SK-N-SH treated with all-trans-retinoic acid at 6 μM for 48 hours (cell line): Measurements from ENCODE around the gene FBLN7.

ENCODE experiments used
- ATAC-seq: fragments of 200-7000 bp; cut with Tn5 transposase; 3 replicates; pipeline ENCODE4 v1.9.1; 2020; ENCODE audit warnings: mild to moderate bottlenecking, moderate library complexity
- ARNTL ChIP-seq: fragments of 450-650 bp; formaldehyde crosslinking; IDR thresholded peaks from 2 replicates; pipeline ENCODE4 v1.5.0; 2020; ENCODE audit warnings: low read depth, mild to moderate bottlenecking, moderate library complexity, borderline replicate concordance
- BACH2 ChIP-seq: fragments of 250-450 bp; sonication (Bioruptor Pico); IDR thresholded peaks from 2 replicates; pipeline ENCODE4 v1.9.0; 2021; ENCODE audit warnings: mild to moderate bottlenecking, borderline replicate concordance
- CREB5 ChIP-seq: fragments of 250-450 bp; sonication (Bioruptor Pico); IDR thresholded peaks from 2 replicates; pipeline ENCODE4 v1.5.1; 2020; ENCODE audit warnings: low read depth, mild to moderate bottlenecking, moderate library complexity
- CSRNP3 ChIP-seq: fragments of 250-450 bp; sonication (Bioruptor Pico); IDR thresholded peaks from 2 replicates; pipeline ENCODE4 v1.5.1; 2021; ENCODE audit warnings: mild to moderate bottlenecking, moderate library complexity
- ESRRG ChIP-seq: fragments of 250-450 bp; sonication (Bioruptor Pico); IDR thresholded peaks from 2 replicates; pipeline ENCODE4 v1.6.1; 2021; ENCODE audit warnings: mild to moderate bottlenecking
- GLIS3 ChIP-seq: fragments of 250-450 bp; sonication (Bioruptor Pico); IDR thresholded peaks from 2 replicates; pipeline ENCODE4 v1.5.0; 2020; ENCODE audit warnings: mild to moderate bottlenecking, moderate library complexity
- ISL1 ChIP-seq: fragments of 250-450 bp; sonication (Bioruptor Pico); IDR thresholded peaks from 2 replicates; pipeline ENCODE4 v2.1.2; 2022; ENCODE audit warnings: mild to moderate bottlenecking, moderate library complexity
- PATZ1 ChIP-seq: fragments of 250-450 bp; sonication (Bioruptor Pico); IDR thresholded peaks from 2 replicates; pipeline ENCODE4 v1.8.0; 2020; ENCODE audit warnings: mild to moderate bottlenecking, moderate library complexity, borderline replicate concordance
- RARB ChIP-seq: fragments of 250-450 bp; sonication (Bioruptor Pico); IDR thresholded peaks from 2 replicates; pipeline ENCODE4 v1.8.0; 2021; ENCODE audit warnings: mild to moderate bottlenecking, moderate library complexity
- TCF4 ChIP-seq: fragments of 250-450 bp; sonication (Bioruptor Pico); IDR thresholded peaks from 2 replicates; pipeline ENCODE4 v1.8.0; 2021; ENCODE audit warnings: mild to moderate bottlenecking, moderate library complexity, borderline replicate concordance
- TOX ChIP-seq: fragments of 250-450 bp; sonication (Bioruptor Pico); IDR thresholded peaks from 2 replicates; pipeline ENCODE4 v1.8.0; 2021; ENCODE audit warnings: mild to moderate bottlenecking, moderate library complexity, borderline replicate concordance
- TSHZ2 ChIP-seq: fragments of 250-450 bp; sonication (Bioruptor Pico); IDR thresholded peaks from 2 replicates; pipeline ENCODE4 v1.5.0; 2020; ENCODE audit warnings: mild to moderate bottlenecking, moderate library complexity
- ZC3H10 ChIP-seq: fragments of 250-450 bp; sonication (Bioruptor Pico); IDR thresholded peaks from 2 replicates; pipeline ENCODE4 v1.5.1; 2021; ENCODE audit warnings: mild to moderate bottlenecking, moderate library complexity
- ZFP3 ChIP-seq: fragments of 250-450 bp; sonication (Bioruptor Pico); IDR thresholded peaks from 2 replicates; pipeline ENCODE4 v1.5.0; 2020; ENCODE audit warnings: mild to moderate bottlenecking, moderate library complexity
- ZFP30 ChIP-seq: fragments of 450-650 bp; formaldehyde crosslinking; IDR thresholded peaks from 2 replicates; pipeline ENCODE4 v1.5.0; 2022; ENCODE audit warnings: mild to moderate bottlenecking, moderate library complexity
- ZNF565 ChIP-seq: fragments of 450-650 bp; formaldehyde crosslinking; conservative IDR thresholded peaks from 2 replicates; pipeline ENCODE4 v1.5.0; 2020; ENCODE audit warnings: low read depth, mild to moderate bottlenecking, moderate library complexity
- ZNF70 ChIP-seq: fragments of 450-650 bp; formaldehyde crosslinking; IDR thresholded peaks from 2 replicates; pipeline ENCODE4 v1.5.0; 2020; ENCODE audit warnings: mild to moderate bottlenecking, moderate library complexity
- ZNF8 ChIP-seq: fragments of 450-650 bp; formaldehyde crosslinking; IDR thresholded peaks from 2 replicates; pipeline ENCODE4 v1.5.0; 2020; ENCODE audit warnings: mild to moderate bottlenecking, moderate library complexity

The FBLN7 gene

GRCh38 chr2:112184121-112184520 lies 45.9 kb downstream of the FBLN7 start:
- no peak for TF ChIP-seq ARNTL (CRISPR knock-in tag)
- no peak for TF ChIP-seq ISL1 (CRISPR knock-in tag)
- TF ChIP-seq TOX (CRISPR knock-in tag) = no peak
- no peak for TF ChIP-seq ZNF70 (CRISPR knock-in tag)
- no peak for TF ChIP-seq CSRNP3 (CRISPR knock-in tag)
- TF ChIP-seq ZFP30 (CRISPR knock-in tag) = no peak

GRCh38 chr2:112185131-112185530 lies 46.9 kb downstream of the FBLN7 start:
- no peak for ATAC-seq
- TF ChIP-seq RARB (CRISPR knock-in tag) = no peak
- TF ChIP-seq TOX (CRISPR knock-in tag) = no peak
- TF ChIP-seq BACH2 (CRISPR knock-in tag) = no peak
- TF ChIP-seq CREB5 = no peak
- no peak for TF ChIP-seq ZNF8 (CRISPR knock-in tag)
- TF ChIP-seq, all 23 proteins: peak for 0

More at GRCh38 chr2:112184121-112184520, 45.9 kb downstream of the FBLN7 start:
- ATAC-seq = no peak

GRCh38 chr2:112187046-112187715 lies 49.0 kb downstream of the FBLN7 start:
- ATAC-seq = no peak

GRCh38 chr2:112187805-112188596 lies 49.8 kb downstream of the FBLN7 start:
- ATAC-seq = no peak
- TF ChIP-seq TCF4 (CRISPR knock-in tag) (no peak), ZNF565 (no peak), ZNF70 (CRISPR knock-in tag) (no peak), TSHZ2 (CRISPR knock-in tag) (no peak), RARB (CRISPR knock-in tag) (no peak), ESRRG (no peak), ARNTL (CRISPR knock-in tag) (no peak), PATZ1 (no peak), ZC3H10 (CRISPR knock-in tag) (no peak), ZFP3 (CRISPR knock-in tag) (no peak), CREB5 (no peak), BACH2 (CRISPR knock-in tag) (no peak), TOX (CRISPR knock-in tag) (no peak), CSRNP3 (CRISPR knock-in tag) (no peak)

More at GRCh38 chr2:112187046-112187715, 49.0 kb downstream of the FBLN7 start:
- TF ChIP-seq ARNTL (CRISPR knock-in tag) (no peak), TOX (CRISPR knock-in tag) (no peak), ZNF565 (no peak), ZFP30 (CRISPR knock-in tag) (no peak), ZNF8 (CRISPR knock-in tag) (no peak), GLIS3 (no peak), TCF4 (CRISPR knock-in tag) (no peak), ZNF70 (CRISPR knock-in tag) (no peak)
- TF ChIP-seq, all 23 proteins: peak for 0
